ENCODE measurements around the gene KLF8. TPM values are rescaled to one million over a fixed set of nuclear protein-coding genes. Genes with fewer than 3 reads are reported as not detected.
"Not testable (repeated sequence)": the region's sequence is repeated elsewhere in the genome, so short reads cannot be mapped to it uniquely, and the experiment has no call there.

KLF8 gene
- 10 to 100 TPM in 1 of 8 experiments, 1 to 10 TPM in 2, under 1 TPM in 5; 0.13 to 26.6 (median 0.64) TPM for total RNA-seq

DNA sequence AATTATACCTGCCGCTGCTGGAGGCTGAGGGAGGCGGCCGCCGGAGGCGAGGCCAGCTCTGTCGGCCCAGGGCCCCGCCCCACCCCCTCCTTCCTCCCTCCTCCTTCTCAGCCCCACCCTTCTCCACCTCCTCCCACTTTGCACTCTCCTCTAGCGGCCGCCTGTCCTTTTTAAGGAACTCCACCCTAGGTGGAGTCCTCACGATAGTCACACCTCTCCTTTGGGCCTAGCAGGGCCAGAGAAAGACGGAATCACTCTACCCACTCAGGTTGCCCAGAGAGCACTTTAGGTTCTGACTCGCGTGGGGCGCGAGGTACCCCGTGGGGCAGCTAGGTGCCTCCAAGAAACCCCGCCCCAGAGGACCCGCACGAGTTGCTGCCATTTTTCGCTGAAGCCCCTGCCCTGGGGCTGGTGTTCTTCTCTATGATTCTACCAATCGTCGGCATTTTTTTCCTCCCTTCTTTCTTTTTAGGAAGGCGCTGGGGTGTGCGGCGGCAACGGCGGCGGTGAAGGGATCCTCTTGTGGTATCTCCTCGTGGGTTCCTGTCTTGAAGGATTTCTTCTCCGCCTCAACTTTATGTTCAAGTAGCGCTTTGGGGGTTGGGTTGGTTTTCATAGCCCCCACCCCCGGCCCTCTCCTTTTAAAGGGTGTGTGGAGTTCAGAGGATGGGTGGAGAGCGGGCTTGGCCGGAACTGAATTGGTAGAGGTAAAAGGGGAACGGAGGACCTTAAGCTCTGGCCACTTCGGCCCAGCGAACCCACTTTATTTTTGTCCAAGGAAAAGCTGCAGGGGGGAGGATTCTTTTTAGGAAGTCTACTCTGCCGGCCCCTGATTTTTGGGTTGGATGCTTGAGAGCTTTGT, at the start of gene KLF8:
TSS of gene KLF8 (plus strand) at position 136 of the 862 bp plus-strand sequence. CDS start 979 bp downstream, outside the sequence.
- peak within 1 kb of the TSS in 4 of 5 donors; percentile 15 to 42 (median 27) for H3K4me3 ChIP-seq
- peak; percentile 12 to 67 (median 52) for ATAC-seq (replicated peaks in 6 of 8)
- WGBS, 10 experiments, result 4 to 31% methylated on average over 5 to 15 of the region's 38 CpGs; no CpG with 5 or more reads in 8 of the 10 experiments
- H3K27ac ChIP-seq, result no peak within 1 kb of the TSS
- in situ Hi-C loops (cut with MboI; ENCODE audit: low pct_unique_long_range_greater_than_20kb in 2 of 9, low sequenced_read_pairs in 9 of 9, unreplicated experiment in 9 of 9), result no loop called here
- peaks cover 0 to 3% of the 10 kb centered on the region in 2 donors for H3K4me1 ChIP-seq (replicated peaks in 1 of 2)

DNA sequence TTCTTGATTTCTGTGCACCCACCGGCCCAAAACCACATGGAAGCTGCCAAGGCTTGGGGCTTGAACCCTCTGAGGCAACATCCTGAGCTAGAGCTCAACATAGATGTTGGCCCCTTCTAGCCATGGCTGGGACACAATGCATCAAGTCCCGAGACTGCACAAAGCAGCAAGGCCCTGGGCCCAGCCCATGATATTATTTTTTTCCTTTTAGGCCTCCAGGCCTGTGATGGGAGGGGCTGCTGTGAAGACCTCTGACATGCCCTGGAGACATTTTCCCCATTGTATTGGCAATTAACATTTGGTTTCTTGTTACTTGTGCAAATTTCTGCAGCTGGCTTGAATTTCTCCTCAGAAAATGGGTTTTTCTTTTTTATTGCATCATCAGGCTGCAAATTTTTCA, 25.2 kb upstream of the KLF8 start:
- in situ Hi-C loops (cut with MboI; ENCODE audit: low pct_unique_long_range_greater_than_20kb in 2 of 9, low sequenced_read_pairs in 9 of 9, unreplicated experiment in 9 of 9); H3K27ac ChIP-seq; H3K4me3 ChIP-seq; H3K4me1 ChIP-seq (replicated peaks in 1 of 2): not testable (repeated sequence)
- 8 to 33% methylated on average over 2 of the region's 2 CpGs; no CpG with 5 or more reads in 8 of the 10 experiments for WGBS, 10 experiments
- ATAC-seq (replicated peaks in 6 of 8), result peak in 2 of 8 experiments; percentile 58 to 63

DNA sequence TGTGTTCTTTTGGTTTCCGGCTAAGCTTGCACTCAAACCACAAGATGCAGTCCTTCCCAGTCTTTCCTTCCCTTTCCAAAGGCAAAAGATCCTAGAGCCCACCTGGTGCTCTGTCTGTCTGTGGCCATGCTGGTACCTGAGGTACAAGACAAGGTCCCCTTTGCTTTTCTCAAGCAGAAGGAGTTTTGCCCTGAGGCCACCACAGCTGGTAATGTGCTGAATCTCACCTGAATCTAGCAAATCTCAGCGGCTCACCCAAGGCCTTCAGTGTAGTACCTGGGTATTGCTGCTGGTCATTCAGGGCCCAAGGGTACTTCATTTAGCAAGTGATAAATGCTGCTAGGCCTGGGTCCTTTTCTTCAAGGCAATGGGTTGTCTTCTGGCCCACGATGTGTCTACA, 20.5 kb upstream of the KLF8 start:
- H3K27ac ChIP-seq, result no peak overlapping the region
- ATAC-seq (replicated peaks in 6 of 8), result no peak
- no peak overlapping the region for H3K4me3 ChIP-seq
- 31 to 80% (median 50%) methylated on average over 1 to 3 of the region's 3 CpGs; no CpG with 5 or more reads in 7 of the 10 experiments for WGBS, 10 experiments
- H3K4me1 ChIP-seq (replicated peaks in 1 of 2), result no peaks in the 10 kb centered on the region
- in situ Hi-C loops (cut with MboI; ENCODE audit: low pct_unique_long_range_greater_than_20kb in 2 of 9, low sequenced_read_pairs in 9 of 9, unreplicated experiment in 9 of 9), result no loop called here

DNA sequence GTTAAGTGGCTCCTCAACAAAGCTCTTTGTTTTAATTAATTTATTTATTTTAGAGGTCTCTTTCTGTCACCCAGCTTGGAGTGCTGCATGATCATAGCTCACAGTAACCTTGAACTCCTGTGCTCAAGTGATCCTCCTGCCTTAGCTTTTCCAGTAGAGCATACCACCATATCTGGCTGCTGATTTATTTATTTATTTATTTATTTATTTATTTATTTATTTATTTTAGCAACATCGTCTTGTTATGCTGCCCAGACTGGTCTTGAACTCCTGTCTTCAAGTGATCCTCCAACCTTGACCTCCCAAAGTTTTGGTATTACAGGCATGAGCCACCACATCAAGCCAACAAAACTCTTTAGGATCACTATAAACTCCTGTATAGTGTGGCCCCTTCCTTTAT, 15.8 kb upstream of the KLF8 start:
- Histone ChIP-seq H3K4me3 (no peak overlapping the region), H3K27ac (no peak overlapping the region), H3K4me1 (replicated peaks in 1 of 2) (no peaks in the 10 kb centered on the region)
- WGBS, 10 experiments, result 0 to 86% (median 55%) methylated on average over 1 of the region's 1 CpG; no CpG with 5 or more reads in 7 of the 10 experiments
- no peak for ATAC-seq (replicated peaks in 6 of 8)
- in situ Hi-C loops (cut with MboI; ENCODE audit: low pct_unique_long_range_greater_than_20kb in 2 of 9, low sequenced_read_pairs in 9 of 9, unreplicated experiment in 9 of 9), result no loop called here

DNA sequence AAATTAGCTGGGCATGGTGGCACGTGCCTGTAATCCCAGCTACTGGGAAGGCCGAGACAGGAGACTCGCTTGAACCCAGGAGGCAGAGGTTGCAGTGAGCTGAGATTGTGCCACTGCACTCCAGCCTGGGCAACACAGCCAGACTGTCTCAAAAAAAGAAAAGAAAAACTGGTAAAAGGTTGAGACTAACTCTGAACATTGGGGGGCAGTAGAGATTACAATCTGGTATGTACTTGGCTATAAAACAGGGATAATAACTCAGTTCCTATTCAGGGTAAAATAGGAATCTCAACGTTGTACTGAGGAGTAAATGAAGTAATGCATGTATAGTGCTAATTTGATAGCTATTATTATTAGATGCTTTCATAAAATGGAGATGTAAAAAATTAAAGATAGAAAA, 12.5 kb upstream of the KLF8 start:
- in situ Hi-C loops (cut with MboI; ENCODE audit: low pct_unique_long_range_greater_than_20kb in 2 of 9, low sequenced_read_pairs in 9 of 9, unreplicated experiment in 9 of 9), result no loop called here
- 0 to 50% (median 0%) methylated on average over 1 to 4 of the region's 4 CpGs; no CpG with 5 or more reads in 4 of the 10 experiments for WGBS, 10 experiments
- no peaks in the 10 kb centered on the region for H3K4me1 ChIP-seq (replicated peaks in 1 of 2)
- ATAC-seq (replicated peaks in 6 of 8), result peak in 2 of 8 experiments; percentile 53 to 61
- H3K4me3 ChIP-seq, result no peak overlapping the region
- no peak overlapping the region for H3K27ac ChIP-seq

DNA sequence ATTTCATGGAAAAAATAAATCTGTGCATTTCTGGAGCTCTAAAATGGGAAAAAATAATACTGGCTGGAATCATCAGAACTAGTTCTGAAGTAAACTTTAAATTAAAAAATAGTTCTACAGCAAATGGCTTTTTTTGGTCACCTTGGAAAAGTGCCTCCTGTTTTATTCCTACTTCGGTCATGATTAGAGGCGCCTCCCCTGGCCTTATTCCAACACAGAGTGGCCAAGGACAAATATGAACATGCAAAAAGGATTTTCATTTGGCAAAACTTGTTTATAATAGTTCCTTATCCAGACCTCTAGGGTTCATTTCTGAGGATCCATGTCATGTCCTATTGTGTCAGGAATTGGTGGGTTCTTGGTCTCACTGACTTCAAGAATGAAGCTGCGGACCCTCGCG, 11.1 kb upstream of the KLF8 start:
- H3K4me3 ChIP-seq, result no peak overlapping the region
- no peak overlapping the region for H3K27ac ChIP-seq
- 73% methylated on average over 2 of the region's 5 CpGs; no CpG with 5 or more reads in 9 of the 10 experiments for WGBS, 10 experiments
- ATAC-seq (replicated peaks in 6 of 8), result no peak
- no peaks in the 10 kb centered on the region for H3K4me1 ChIP-seq (replicated peaks in 1 of 2)
- in situ Hi-C loops (cut with MboI; ENCODE audit: low pct_unique_long_range_greater_than_20kb in 2 of 9, low sequenced_read_pairs in 9 of 9, unreplicated experiment in 9 of 9), result no loop called here

DNA sequence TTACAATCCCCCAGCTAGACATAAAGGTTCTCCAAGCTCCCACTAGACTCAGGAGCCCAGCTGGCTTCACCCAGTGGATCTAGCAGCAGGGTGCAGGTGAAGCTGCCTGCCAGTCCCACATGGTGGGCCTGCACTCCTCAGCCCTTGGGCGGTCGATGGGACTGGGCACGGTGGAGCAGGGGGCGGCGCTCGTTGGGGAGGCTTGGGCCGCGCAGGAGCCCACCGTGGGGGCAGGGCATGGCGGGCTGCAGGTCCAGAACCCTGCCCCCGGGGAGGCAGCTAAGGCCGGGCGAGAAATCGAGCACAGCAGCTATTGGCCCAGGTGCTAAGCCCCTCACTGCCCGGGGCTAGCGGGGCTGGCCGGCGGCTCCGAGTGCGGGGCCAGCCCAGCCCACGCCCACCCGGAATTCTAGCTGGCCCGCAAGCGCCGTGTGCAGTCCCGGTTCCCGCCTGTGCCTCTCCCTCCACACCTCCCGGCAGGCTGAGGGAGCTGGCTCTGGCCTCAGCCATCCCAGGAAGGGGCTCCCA, 9.6 kb upstream of the KLF8 start:
- ATAC-seq (replicated peaks in 6 of 8), result no peak
- H3K4me3 ChIP-seq, result no peak overlapping the region
- WGBS, 10 experiments, result 93% methylated on average over 3 of the region's 28 CpGs; no CpG with 5 or more reads in 9 of the 10 experiments
- in situ Hi-C loops (cut with MboI; ENCODE audit: low pct_unique_long_range_greater_than_20kb in 2 of 9, low sequenced_read_pairs in 9 of 9, unreplicated experiment in 9 of 9), result no loop called here
- H3K4me1 ChIP-seq (replicated peaks in 1 of 2), result no peaks in the 10 kb centered on the region
- H3K27ac ChIP-seq, result no peak overlapping the region

DNA sequence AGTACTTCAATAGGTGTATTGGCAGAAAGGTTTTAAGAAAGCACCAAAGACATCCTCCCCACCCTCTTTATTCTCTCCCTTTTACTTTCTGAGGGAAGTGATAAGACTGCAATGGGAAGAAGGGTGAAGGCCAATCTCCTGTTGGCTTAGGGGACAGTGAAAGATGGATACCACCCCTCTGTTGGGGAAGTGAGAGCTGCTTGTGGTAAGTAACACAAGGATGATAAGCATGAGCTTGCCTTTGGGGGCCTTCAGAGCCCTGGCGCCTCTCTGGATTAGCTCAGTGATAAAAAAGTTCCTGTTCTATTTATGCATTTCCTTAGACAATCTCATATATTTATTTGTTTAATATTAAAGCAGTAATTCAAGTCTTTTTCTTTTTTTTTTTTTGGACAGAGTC, 5.2 kb upstream of the KLF8 start:
- Histone ChIP-seq H3K4me1 (replicated peaks in 1 of 2) (peaks cover 0 to 3% of the 10 kb centered on the region in 2 donors), H3K27ac (no peak overlapping the region), H3K4me3 (no peak overlapping the region)
- ATAC-seq (replicated peaks in 6 of 8), result no peak
- 67% methylated on average over 1 of the region's 1 CpG; no CpG with 5 or more reads in 9 of the 10 experiments for WGBS, 10 experiments
- in situ Hi-C loops (cut with MboI; ENCODE audit: low pct_unique_long_range_greater_than_20kb in 2 of 9, low sequenced_read_pairs in 9 of 9, unreplicated experiment in 9 of 9), result no loop called here

DNA sequence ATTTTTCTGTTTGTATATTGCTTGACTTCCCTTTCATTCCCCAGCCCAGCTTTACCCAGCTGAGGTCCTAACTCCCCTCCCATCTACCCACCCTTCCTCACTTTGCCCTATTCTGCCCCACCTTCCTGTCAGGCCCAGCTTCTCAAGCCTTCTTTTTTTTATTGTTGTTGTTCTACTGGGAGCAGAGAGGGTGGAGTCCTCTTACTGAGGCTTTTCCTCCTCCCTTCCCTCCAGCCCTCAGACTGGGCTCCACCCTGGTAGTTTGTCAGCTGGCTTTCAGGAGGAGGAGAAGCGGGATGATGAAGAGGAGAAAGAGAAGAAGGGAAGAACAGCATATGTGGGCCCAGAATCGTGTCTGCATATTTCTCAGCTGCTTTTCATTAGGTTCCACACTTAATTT, 3.2 kb upstream of the KLF8 start:
- Histone ChIP-seq H3K4me1 (replicated peaks in 1 of 2) (peaks cover 0 to 3% of the 10 kb centered on the region in 2 donors), H3K4me3 (no peak overlapping the region), H3K27ac (no peak overlapping the region)
- 0% methylated on average over 1 to 2 of the region's 2 CpGs; no CpG with 5 or more reads in 8 of the 10 experiments for WGBS, 10 experiments
- in situ Hi-C loops (cut with MboI; ENCODE audit: low pct_unique_long_range_greater_than_20kb in 2 of 9, low sequenced_read_pairs in 9 of 9, unreplicated experiment in 9 of 9), result no loop called here
- ATAC-seq (replicated peaks in 6 of 8), result peak in 3 of 8 experiments; percentile 62 to 73 (median 73)

DNA sequence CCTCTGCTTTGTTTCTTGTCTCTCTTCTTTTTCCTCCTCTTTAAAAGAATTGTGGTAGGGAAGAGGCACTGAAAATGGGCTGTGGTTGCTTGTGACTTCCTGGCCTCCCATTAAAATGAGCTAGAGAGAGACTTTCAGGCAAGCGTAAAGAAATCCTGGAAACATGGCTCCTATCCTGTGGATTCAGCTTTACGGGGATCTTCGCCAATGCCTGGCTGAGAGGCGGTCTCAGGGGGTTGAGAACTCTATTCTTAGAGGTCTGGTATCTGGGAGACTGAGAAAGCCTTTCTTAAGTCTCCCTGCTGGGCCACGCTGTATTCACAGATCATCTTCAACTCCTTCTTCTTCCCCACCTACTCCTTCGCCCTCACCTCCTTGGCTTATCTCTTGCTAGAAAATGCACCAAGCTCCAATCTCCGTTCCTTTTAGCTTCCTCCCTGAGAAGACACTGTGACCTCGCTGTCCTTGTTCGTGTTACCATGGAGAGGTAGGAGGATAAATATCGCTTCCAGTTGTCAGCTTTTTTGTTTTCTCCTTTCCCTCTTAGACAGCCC, 542 bp upstream of the KLF8 start:
- WGBS, 10 experiments, result 0 to 58% (median 31%) methylated on average over 1 to 8 of the region's 10 CpGs; no CpG with 5 or more reads in 6 of the 10 experiments
- H3K4me3 ChIP-seq, result peak overlapping the region in 3 of 5 donors; percentile 15 to 42 (median 28)
- in situ Hi-C loops (cut with MboI; ENCODE audit: low pct_unique_long_range_greater_than_20kb in 2 of 9, low sequenced_read_pairs in 9 of 9, unreplicated experiment in 9 of 9), result no loop called here
- peaks cover 0 to 3% of the 10 kb centered on the region in 2 donors for H3K4me1 ChIP-seq (replicated peaks in 1 of 2)
- no peak overlapping the region for H3K27ac ChIP-seq
- peak in 5 of 8 experiments; percentile 13 to 42 (median 27) for ATAC-seq (replicated peaks in 6 of 8)

DNA sequence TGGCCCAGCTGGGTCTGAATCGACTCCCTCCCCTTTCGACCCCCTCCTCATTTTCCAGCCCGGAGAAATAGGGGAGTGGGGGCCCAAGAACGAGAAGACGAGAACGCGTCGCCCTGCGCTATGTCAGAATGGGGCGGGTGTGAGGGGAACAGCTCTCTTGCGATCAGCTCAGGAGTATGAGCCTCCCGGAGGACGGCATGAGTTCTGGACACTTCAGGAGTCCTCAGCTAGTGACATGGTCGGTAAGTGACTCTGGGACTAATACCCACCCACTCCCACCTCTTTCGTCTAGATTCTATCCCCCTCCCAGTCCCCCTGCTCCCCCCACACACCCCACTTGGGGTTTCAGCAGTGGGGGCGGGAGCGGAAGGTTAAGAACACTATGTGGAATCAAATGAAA, 944 bp downstream of the KLF8 start:
- in situ Hi-C loops (cut with MboI; ENCODE audit: low pct_unique_long_range_greater_than_20kb in 2 of 9, low sequenced_read_pairs in 9 of 9, unreplicated experiment in 9 of 9), result no loop called here
- ATAC-seq (replicated peaks in 6 of 8), result peak in 4 of 8 experiments; percentile 4 to 42 (median 29)
- H3K4me3 ChIP-seq, result peak overlapping the region in 1 of 5 donors; percentile 42
- WGBS, 10 experiments, result 50% methylated on average over 2 to 10 of the region's 17 CpGs; no CpG with 5 or more reads in 8 of the 10 experiments
- H3K27ac ChIP-seq, result no peak overlapping the region
- H3K4me1 ChIP-seq (replicated peaks in 1 of 2), result peaks cover 0 to 3% of the 10 kb centered on the region in 2 donors

DNA sequence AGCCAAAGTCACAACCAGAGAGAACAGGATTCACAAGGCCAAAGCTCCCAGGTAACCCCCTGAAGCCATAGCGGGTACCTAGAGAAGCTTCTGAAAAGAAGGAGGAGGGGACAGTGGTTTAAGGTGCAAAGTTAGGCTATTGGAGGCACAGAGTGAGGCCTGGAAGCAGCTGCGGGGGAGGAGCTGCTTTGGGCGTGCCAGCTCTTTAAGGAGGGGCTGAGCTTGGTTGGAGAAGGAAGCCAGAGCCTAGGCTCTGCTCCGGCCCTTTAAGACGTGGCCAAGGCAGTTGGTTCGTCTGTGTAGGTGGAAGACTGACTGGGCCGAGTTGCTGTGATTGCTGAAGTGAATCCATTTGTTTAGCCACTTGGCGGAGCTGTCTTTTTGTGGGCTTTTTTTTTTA, 1.5 kb downstream of the KLF8 start:
- in situ Hi-C loops (cut with MboI; ENCODE audit: low pct_unique_long_range_greater_than_20kb in 2 of 9, low sequenced_read_pairs in 9 of 9, unreplicated experiment in 9 of 9), result no loop called here
- peaks cover 0 to 3% of the 10 kb centered on the region in 2 donors for H3K4me1 ChIP-seq (replicated peaks in 1 of 2)

DNA sequence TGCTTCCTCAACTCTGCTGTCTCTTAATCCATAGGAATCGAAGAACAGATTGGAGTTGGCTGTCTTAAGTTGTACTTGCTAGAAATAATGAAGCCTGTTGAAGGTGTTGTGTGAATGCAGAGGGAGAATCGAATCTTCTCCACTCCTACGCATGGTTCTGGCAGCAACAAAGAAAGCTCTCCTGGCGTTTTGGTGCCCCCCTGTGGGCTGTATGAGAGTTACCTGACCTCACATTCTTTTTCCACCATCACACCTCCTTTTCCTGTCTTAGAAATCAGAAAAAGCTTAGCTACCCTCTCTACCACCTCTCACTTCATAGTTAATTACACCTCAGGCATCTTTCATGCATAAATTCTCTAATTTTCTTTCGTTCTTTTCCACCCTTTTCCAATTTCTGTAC, 16.3 kb downstream of the KLF8 start:
- H3K4me3 ChIP-seq, result no peak overlapping the region
- H3K27ac ChIP-seq, result no peak overlapping the region
- in situ Hi-C loops (cut with MboI; ENCODE audit: low pct_unique_long_range_greater_than_20kb in 2 of 9, low sequenced_read_pairs in 9 of 9, unreplicated experiment in 9 of 9), result no loop called here
- 0 to 20% (median 0%) methylated on average over 1 to 5 of the region's 5 CpGs; no CpG with 5 or more reads in 5 of the 10 experiments for WGBS, 10 experiments
- no peaks in the 10 kb centered on the region for H3K4me1 ChIP-seq (replicated peaks in 1 of 2)
- ATAC-seq (replicated peaks in 6 of 8), result peak; percentile 45 to 73 (median 62)

More for the DNA sequence above, 1.5 kb downstream of the KLF8 start:
- peak overlapping the region in 1 of 5 donors; percentile 42 for H3K4me3 ChIP-seq
- ATAC-seq (replicated peaks in 6 of 8), result peak in 5 of 8 experiments; percentile 29 to 79 (median 46)
- H3K27ac ChIP-seq, result no peak overlapping the region
- 15% methylated on average over 8 of the region's 8 CpGs; no CpG with 5 or more reads in 9 of the 10 experiments for WGBS, 10 experiments

Measured in motor neuron (in vitro differentiated cells).